GM10266 (cell line): ENCODE data around the gene TTBK1.

Experiments
- DNase-seq: peaks from one replicate; pipeline ENCODE4 v3.0.0; 2012; ENCODE audit errors: extremely low spot score
- TF ChIP-seq, protein P1 (sequence below): IDR thresholded peaks from 2 replicates; pipeline ENCODE4 v1.5.1; 2012; ENCODE audit warnings: mild to moderate bottlenecking, low read depth; ENCODE audit not compliant: control insufficient read depth, insufficient read depth; ENCODE audit errors: missing control alignments

TTBK1 gene

DNA sequence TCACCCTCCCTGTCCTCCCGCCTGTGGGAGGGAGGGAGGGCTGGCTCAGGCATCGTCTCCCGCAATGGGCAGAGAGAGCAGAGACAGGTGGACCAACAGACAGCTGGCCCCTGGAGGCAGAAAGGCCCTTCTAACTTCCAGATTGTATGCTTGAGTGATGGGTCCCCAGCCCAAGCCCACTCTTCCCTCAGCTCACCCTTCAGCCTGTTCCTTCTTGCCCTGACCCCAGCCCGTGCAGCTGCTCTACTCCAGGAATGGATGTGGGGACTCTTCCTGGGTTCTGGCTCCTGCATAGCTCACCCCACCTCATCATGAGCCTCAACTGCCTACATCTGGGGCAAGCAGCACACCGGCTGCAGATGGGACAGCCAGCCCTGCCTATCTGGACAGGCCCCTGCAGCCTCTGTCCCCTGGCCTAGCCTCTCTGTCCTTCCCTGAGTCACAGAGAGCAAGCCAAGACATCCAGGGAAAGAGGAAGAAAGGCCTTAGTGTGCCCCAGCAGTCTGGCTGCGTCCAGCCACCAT, 43.2 kb downstream of the TTBK1 start:
- DNase-seq: no peak
- TF ChIP-seq, protein P1, sequence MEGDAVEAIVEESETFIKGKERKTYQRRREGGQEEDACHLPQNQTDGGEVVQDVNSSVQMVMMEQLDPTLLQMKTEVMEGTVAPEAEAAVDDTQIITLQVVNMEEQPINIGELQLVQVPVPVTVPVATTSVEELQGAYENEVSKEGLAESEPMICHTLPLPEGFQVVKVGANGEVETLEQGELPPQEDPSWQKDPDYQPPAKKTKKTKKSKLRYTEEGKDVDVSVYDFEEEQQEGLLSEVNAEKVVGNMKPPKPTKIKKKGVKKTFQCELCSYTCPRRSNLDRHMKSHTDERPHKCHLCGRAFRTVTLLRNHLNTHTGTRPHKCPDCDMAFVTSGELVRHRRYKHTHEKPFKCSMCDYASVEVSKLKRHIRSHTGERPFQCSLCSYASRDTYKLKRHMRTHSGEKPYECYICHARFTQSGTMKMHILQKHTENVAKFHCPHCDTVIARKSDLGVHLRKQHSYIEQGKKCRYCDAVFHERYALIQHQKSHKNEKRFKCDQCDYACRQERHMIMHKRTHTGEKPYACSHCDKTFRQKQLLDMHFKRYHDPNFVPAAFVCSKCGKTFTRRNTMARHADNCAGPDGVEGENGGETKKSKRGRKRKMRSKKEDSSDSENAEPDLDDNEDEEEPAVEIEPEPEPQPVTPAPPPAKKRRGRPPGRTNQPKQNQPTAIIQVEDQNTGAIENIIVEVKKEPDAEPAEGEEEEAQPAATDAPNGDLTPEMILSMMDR: no peak

DNA sequence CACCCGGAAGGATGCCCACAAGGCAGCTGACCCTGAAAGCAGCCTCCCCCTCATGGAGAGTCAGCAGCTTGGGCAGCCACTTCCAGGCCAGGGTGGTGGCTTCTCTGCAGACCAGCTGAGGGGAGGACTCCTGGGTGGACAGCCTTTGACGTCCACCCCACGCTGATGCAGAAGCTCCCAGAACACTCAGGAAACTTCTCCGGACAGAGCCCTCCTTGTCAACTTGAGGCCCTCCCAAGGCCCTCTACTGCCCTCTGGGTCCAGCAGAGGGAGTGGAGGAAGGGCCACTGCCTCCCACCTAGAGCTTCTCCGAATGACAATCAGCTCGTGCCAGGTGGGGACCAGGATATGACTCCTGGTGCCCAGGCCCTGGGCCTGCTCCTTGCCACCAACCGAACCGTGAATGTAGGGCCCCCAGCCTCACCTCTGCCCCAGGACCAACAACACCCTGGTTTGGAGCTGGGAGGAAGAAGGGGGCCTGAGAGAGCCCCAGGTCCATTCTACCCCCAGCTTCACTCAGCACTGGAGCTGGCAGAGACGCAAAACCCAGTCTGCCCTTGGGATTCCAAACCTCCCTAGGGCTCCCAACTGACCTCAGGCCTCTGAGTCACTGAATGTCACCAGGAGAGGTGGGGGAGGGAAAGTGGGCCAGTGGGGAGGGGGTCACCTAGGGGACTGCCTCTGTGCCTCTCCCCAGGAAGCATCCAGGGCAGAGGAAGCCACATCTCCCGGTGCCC, 43.9 kb downstream of the TTBK1 start:
- TF ChIP-seq, protein P1: no peak
- no peak for DNase-seq

DNA sequence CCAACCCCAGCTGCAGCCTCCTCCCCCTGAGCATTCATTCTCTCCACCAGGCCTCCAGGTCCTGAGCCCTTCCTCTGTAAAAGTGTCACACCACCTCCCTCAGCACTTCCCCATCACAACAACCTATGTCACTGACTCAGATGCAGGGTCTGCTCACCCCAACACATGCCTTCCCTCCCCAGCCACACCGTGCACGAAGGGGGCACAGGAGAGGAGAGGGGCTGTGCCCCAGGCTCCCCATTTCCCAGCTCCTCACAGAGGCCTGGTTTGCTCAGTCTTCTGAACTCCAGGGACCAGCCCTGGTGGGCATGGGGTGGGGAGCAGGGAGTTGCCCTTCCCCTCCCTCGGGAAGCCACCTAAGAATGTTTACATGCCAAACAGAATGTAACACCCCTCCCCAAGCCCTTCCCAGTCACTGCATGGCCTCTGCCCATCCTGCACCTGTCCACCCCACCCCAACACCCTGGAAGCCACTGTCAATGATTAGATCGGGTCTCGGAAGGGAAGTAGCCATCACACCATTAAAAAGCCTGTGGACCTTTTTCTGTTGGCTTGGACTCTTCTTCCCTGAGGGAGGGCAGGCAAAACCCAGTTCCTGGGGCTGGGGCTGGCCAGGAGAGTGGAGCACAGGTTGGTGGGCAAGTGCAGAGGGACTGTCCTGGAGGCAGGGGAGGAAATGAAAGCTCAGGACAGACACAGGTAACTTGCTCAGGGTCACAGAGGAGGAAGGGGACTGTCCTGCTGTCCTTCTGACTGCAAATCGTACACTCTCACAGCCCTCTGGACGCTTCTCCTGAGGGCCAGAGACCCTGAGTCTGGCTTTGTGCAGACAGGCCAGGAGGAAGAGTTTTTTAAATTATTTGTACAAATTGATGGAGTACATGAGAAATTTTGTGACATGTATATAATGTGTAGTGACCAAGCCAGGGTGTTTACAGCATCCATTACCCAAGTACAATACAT, 44.7 kb downstream of the TTBK1 start:
- DNase-seq: no peak
- TF ChIP-seq, protein P1: no peak

DNA sequence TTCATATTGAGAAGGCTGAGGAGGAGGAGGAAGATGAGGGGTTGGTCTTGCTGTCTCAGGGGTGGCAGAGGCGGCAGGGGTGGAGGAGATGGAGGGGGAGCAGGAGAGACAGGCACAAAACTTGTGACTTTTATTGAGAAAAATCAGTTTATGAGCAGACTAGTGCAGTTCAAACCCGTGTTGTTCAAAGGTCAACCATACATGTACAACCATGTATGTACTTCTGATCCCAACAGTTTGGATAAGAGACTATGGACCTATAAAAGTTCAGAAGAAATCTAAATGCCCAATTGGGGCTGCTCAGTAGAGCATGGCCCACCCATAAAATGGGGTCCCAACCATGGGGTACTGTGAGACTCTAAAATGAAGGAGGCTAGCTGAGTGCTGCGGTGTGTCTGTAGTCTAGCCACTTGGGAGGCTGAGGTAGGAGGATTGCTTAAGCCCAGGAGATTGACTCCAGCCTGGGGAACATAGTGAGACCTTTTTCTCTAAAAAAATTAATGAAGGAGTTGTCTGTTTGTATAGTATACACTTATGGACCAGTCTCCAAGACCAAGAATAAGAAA, 47.1 kb downstream of the TTBK1 start:
- TF ChIP-seq, protein P1: no peak
- DNase-seq: no peak

DNA sequence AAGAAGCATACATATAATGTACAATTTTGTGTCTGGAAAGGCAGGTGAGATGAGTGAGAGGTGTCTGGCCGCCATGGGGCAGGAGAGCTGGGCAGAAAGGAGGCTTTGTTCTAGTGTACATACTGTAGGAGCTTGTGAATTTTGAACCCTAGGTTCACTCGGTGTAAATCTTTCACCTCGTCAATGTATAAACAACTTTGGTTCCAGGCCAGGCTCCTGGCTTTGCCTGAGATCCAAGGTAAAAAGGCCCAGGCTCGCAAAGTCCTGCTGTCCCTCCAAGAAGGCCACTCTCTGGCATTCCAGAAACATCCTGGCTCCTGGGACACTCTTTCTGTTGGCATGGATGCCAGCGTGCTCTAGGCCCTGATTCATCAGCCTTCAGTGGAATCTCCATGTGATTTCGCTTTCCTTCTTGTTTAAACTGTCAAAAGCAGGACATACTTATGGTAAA, 47.6 kb downstream of the TTBK1 start:
- DNase-seq: no peak
- TF ChIP-seq, protein P1: no peak

DNA sequence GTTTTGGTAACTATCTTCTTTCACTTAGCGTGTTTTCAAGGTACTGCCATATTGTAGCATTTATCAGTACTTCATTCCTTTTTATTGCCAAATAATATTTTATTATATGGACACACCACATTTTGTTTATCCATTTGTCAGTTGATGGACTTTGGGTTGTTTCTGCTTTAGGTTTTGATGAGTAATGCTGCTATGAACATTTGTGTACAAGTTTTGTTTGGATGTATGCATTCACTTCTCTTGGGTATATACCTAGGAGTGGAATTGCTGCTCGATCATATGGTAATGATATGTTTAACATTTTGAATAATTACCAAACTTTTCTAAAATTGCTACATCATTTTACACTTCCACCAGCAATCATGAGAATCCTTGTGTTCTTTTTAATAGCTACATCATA, 48.4 kb downstream of the TTBK1 start:
- TF ChIP-seq, protein P1: no peak
- no peak for DNase-seq
